RWPE2 (cell line): ENCODE results near the gene PTPRN2.

Experiments used
- ATAC-seq: fragments of 200-7000 bp; cut with Tn5 transposase; 3 replicates; pipeline ENCODE4 v1.9.1; 2021; ENCODE audit warnings: low read depth
- DNase-seq: peaks from one replicate; pipeline ENCODE4 v3.0.0-alpha.2; 2020; ENCODE audit warnings: low spot score
- H3K27ac ChIP-seq: fragments of 450-650 bp; 2 replicates; pipeline ENCODE4 v1.5.1; 2017; ENCODE audit warnings: mild to moderate bottlenecking; ENCODE audit not compliant: poor library complexity, severe bottlenecking
- H3K27me3 ChIP-seq: fragments of 250-450 bp; sonication (Bioruptor Pico); 2 replicates; pipeline ENCODE4 v1.5.1; 2021; ENCODE audit warnings: mild to moderate bottlenecking, moderate library complexity; ENCODE audit not compliant: insufficient read depth, poor library complexity, severe bottlenecking
- H3K36me3 ChIP-seq: fragments of 250-450 bp; sonication (Bioruptor Pico); 2 replicates; pipeline ENCODE4 v1.5.1; 2020; ENCODE audit warnings: low read depth, mild to moderate bottlenecking, moderate library complexity
- H3K4me1 ChIP-seq: fragments of 250-450 bp; sonication (Bioruptor Pico); 2 replicates; pipeline ENCODE4 v1.5.1; 2021; ENCODE audit warnings: mild to moderate bottlenecking, moderate library complexity; ENCODE audit not compliant: insufficient read depth, poor library complexity, severe bottlenecking
- H3K4me3 ChIP-seq: fragments of 250-450 bp; sonication (Bioruptor Pico); 2 replicates; pipeline ENCODE4 v1.5.1; 2021; ENCODE audit warnings: mild to moderate bottlenecking, moderate library complexity; ENCODE audit not compliant: severe bottlenecking
- H3K9me3 ChIP-seq: fragments of 250-450 bp; sonication (Bioruptor Pico); 2 replicates; pipeline ENCODE4 v1.5.1; 2021; ENCODE audit warnings: mild to moderate bottlenecking, moderate library complexity; ENCODE audit not compliant: severe bottlenecking
- TF ChIP-seq, protein P1 (sequence below): fragments of 450-650 bp; IDR thresholded peaks from one replicate; pipeline ENCODE4 v1.5.1; 2017; ENCODE audit warnings: mild to moderate bottlenecking, moderate library complexity; ENCODE audit not compliant: poor library complexity, severe bottlenecking

The PTPRN2 gene

DNA sequence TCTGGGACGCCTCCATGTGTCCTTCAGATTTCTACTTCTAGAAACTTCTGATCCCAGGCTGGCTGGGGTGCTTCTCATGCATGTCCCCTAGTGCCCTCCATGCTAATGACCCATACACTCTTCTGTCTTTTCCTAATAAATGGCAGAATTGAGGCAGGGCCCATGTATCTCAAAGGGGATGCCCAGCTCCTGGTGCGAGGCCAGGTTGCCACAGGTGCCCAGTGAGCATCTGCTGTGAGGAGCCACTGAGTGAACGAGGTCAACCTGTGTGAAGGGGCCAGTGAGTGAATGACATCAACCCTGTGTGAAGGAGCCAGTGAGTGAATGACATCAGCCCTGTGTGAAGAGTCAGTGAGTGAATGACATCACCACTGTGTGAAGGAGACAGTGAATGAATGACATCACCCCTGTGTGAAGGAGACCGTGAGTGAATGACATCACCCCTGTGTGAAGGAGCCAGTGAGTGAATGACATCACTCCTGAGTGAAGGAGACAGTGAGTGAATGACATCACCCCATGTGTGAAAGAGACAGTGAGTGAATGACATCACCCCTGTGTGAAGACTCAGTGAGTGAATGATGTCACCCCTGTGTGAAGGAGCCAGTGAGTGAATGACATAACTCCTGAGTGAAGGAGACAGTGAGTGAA lies 478.9 kb downstream of the PTPRN2 start:
- H3K9me3 ChIP-seq = peaks cover 13% of the 10 kb centered on the region

DNA sequence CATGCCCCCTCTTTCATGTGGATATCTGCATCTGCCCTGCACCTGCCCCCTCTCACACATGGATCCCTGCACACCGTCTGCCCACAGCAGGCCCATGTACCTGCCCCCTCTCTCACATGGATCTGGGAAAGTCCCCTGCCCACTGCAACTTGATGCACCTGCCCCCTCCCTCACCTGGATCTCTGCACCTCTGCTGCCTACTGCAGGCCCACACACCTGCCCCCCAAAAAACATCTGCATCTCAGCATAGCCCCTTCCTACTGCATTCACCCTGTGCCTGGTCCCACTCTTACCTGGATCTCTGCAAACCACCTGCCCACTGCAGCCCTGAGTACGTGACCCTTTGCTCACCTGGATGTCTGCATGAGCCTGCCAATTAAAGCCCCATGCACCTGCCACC lies 479.8 kb downstream of the PTPRN2 start:
- TF ChIP-seq, protein P1, sequence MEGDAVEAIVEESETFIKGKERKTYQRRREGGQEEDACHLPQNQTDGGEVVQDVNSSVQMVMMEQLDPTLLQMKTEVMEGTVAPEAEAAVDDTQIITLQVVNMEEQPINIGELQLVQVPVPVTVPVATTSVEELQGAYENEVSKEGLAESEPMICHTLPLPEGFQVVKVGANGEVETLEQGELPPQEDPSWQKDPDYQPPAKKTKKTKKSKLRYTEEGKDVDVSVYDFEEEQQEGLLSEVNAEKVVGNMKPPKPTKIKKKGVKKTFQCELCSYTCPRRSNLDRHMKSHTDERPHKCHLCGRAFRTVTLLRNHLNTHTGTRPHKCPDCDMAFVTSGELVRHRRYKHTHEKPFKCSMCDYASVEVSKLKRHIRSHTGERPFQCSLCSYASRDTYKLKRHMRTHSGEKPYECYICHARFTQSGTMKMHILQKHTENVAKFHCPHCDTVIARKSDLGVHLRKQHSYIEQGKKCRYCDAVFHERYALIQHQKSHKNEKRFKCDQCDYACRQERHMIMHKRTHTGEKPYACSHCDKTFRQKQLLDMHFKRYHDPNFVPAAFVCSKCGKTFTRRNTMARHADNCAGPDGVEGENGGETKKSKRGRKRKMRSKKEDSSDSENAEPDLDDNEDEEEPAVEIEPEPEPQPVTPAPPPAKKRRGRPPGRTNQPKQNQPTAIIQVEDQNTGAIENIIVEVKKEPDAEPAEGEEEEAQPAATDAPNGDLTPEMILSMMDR = no peak
- H3K4me1 ChIP-seq = no peaks in the 10 kb centered on the region
- no peaks in the 10 kb centered on the region for H3K36me3 ChIP-seq
- DNase-seq (no peak), ATAC-seq (no peak)
- H3K9me3 ChIP-seq = peaks cover 11% of the 10 kb centered on the region
- H3K27me3 ChIP-seq = no peaks in the 10 kb centered on the region
- H3K27ac ChIP-seq = no peak overlapping the region
- H3K4me3 ChIP-seq = no peak overlapping the region

More for the DNA sequence above, 478.9 kb downstream of the PTPRN2 start:
- H3K27ac ChIP-seq = no peak overlapping the region
- ATAC-seq = no peak
- H3K4me3 ChIP-seq = no peak overlapping the region
- no peaks in the 10 kb centered on the region for H3K27me3 ChIP-seq
- TF ChIP-seq, protein P1 = no peak
- DNase-seq = no peak
- H3K36me3 ChIP-seq = no peaks in the 10 kb centered on the region
- no peaks in the 10 kb centered on the region for H3K4me1 ChIP-seq

DNA sequence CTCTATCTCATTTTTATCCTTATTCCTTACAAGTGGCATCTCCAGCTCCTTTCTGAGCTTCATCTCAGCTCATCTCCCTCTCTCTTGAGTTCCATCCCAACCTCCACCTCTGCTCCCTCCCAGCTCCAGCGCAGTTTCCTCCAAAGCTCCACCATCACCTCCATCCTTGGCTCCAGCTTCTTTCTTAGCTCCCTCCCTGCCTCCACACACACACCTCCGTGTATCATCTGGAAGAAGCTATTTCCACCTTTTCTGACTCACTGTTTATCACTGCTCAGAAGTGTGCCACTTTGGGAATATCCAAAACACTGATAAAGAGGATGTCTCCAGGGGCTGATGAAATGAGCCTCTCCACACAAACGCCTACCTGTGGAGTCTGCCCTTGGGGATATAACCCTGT lies 481.4 kb downstream of the PTPRN2 start:
- TF ChIP-seq, protein P1 = no peak
- H3K27me3 ChIP-seq = no peaks in the 10 kb centered on the region
- ATAC-seq (no peak), DNase-seq (no peak)
- H3K27ac ChIP-seq = no peak overlapping the region
- no peaks in the 10 kb centered on the region for H3K4me1 ChIP-seq
- peaks cover 6% of the 10 kb centered on the region for H3K9me3 ChIP-seq
- H3K36me3 ChIP-seq = no peaks in the 10 kb centered on the region
- no peak overlapping the region for H3K4me3 ChIP-seq

DNA sequence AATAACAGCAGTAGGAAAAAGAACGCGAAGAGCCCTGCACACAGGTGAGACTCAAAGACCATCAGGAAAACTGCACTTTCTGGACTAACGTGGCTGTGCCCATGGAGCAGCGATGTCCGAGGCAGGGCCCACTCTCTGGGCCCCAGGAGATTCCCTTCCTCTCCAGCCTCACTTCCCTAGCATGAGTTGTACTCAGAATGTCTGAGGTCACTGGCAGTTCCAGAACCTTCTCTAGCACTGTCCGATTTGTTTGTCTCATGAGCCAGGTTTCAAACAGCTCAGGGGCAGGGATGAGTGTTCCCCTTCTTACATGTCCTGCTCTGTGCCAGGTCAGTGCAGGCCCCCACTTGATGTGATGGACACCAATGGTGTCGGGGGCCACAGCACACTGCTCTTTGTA lies 484.2 kb downstream of the PTPRN2 start:
- DNase-seq (no peak), ATAC-seq (no peak)
- Histone ChIP-seq H3K4me1 (no peaks in the 10 kb centered on the region), H3K9me3 (peaks cover 4% of the 10 kb centered on the region), H3K27ac (no peak overlapping the region), H3K36me3 (no peaks in the 10 kb centered on the region), H3K27me3 (no peaks in the 10 kb centered on the region), H3K4me3 (no peak overlapping the region)
- TF ChIP-seq, protein P1 = no peak

DNA sequence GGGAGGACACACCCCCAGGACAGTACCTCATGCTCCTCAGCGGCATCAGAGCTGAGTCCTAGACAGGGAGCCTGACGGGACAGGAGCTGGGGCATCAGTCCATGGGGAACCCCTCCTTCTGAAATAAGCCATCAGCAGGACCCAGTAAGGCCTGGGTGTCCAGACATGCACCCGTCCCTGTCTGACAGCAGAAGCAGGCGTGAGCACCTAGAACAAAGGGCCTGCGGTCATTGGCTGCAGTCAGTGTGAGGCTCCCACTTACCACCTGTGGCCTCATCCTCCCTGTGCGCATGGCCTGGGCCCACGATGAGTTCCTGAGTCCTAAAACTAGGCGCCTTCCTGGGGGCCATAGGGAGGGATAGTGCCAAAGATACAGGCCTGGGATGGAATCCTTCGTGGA lies 484.7 kb downstream of the PTPRN2 start:
- no peak overlapping the region for H3K4me3 ChIP-seq
- peaks cover 2% of the 10 kb centered on the region for H3K9me3 ChIP-seq
- no peak for ATAC-seq
- no peak overlapping the region for H3K27ac ChIP-seq
- DNase-seq = no peak
- H3K36me3 ChIP-seq = no peaks in the 10 kb centered on the region
- no peaks in the 10 kb centered on the region for H3K4me1 ChIP-seq
- TF ChIP-seq, protein P1 = no peak
- H3K27me3 ChIP-seq = no peaks in the 10 kb centered on the region
